Right lobe of liver (tissue), 4 donors: ENCODE results near the gene DIP2C.

Experiments used
- CTCF ChIP-seq, 4 donors: fragments of 200-600 bp in 3 of 4; fragments of 450-650 bp in 1 of 4; IDR thresholded peaks; one replicate each; pipeline versions ENCODE4 v1.5.1 to v1.8.0; 2016 to 2022; ENCODE audit warnings: antibody characterized with exemption in 4 of 4, mild to moderate bottlenecking in 2 of 4
- POLR2A ChIP-seq: fragments of 450-650 bp; IDR thresholded peaks from one replicate; pipeline ENCODE4 v1.6.1; 2017; ENCODE audit warnings: antibody characterized with exemption, mild to moderate bottlenecking
- donor health status: DM: no; HTN: no; CAD: no.
- donor health status: DM: no; HTN: no; CAD: no.
- donor health status: DM: no; HTN: yes; CAD: no.

GRCh38 chr10:298033-298432 is 391.4 kb downstream of the DIP2C start:
- TF ChIP-seq CTCF (IDR thresholded peaks at IDR 0.05) (no peak), POLR2A (no peak)
